SIG-M5 treated with dmso at 0.1 percent for 504 hours (cell line): Measurements from ENCODE around the gene PACRGL.
"Not testable (repeated sequence)": the region's sequence is repeated elsewhere in the genome, so short reads cannot be mapped to it uniquely, and the experiment has no call there.

Source experiments
- DNase-seq: peaks from one replicate; lab custom pipeline; 2025; ENCODE audit not compliant: unreplicated experiment; lab: John Stamatoyannopoulos, UW

PACRGL gene

GRCh38 chr4:20723019-20723418 is 22.8 kb downstream of the PACRGL start:
- no peak for DNase-seq

GRCh38 chr4:20723463-20723862 is 23.2 kb downstream of the PACRGL start:
- no peak for DNase-seq

GRCh38 chr4:20724915-20725314 is 24.7 kb downstream of the PACRGL start:
- no peak for DNase-seq

GRCh38 chr4:20735931-20736330 is 35.7 kb downstream of the PACRGL start:
- no peak for DNase-seq

- not testable (repeated sequence) for DNase-seq
These were observed 45.7 kb downstream of the PACRGL start for GRCh38 chr4:20746000-20746399.

- DNase-seq, result no peak
These were observed 52.4 kb downstream of the PACRGL start for GRCh38 chr4:20752641-20753040.

- no peak for DNase-seq
These were observed 53.8 kb downstream of the PACRGL start for GRCh38 chr4:20754036-20754435.

- no peak for DNase-seq
These were observed 59.8 kb downstream of the PACRGL start for GRCh38 chr4:20760053-20760452.

GRCh38 chr4:20761382-20761781 is 61.1 kb downstream of the PACRGL start:
- no peak for DNase-seq

- DNase-seq, result no peak
These were observed 61.6 kb downstream of the PACRGL start for GRCh38 chr4:20761826-20762225.

- no peak for DNase-seq
These were observed 64.2 kb downstream of the PACRGL start for GRCh38 chr4:20764366-20764992.

- DNase-seq, result peak; percentile 37
These were observed 73.1 kb downstream of the PACRGL start for GRCh38 chr4:20773144-20773997.

- no peak for DNase-seq
These were observed 78.6 kb downstream of the PACRGL start for GRCh38 chr4:20778896-20779295.

- not testable (repeated sequence) for DNase-seq
These were observed 82.9 kb downstream of the PACRGL start for GRCh38 chr4:20783134-20783533.

GRCh38 chr4:20787940-20788665 is 87.8 kb downstream of the PACRGL start:
- DNase-seq, result no peak
